PC-3 (cell line): ENCODE results near the gene TACC2. TPM values are rescaled to one million over a fixed set of nuclear protein-coding genes. Genes with fewer than 3 reads are reported as not detected.
A peak's percentile ranks its signal among the peaks of the same experiment; 100 is the strongest.

Experiments
- ATAC-seq: fragments of 200-7000 bp; cut with Tn5 transposase; 2 replicates; pipeline ENCODE4 v1.9.1; 2020; ENCODE audit warnings: mild to moderate bottlenecking, moderate library complexity
- BruUV-seq: library from RNA; stranded (reverse); fragments of 400-500 nt; replicated peaks from 2 replicates; lab custom pipeline; 2021; lab: Mats Ljungman, UMichigan
- CTCF ChIA-PET: fragments of 300-600 bp; sonication (Branson Sonifier 250); formaldehyde crosslinking; loops from one replicate; lab custom pipeline; 2022; ENCODE audit warnings: antibody characterized with exemption; lab: Charles Lee
- POLR2A ChIA-PET: fragments of 300-600 bp; sonication (Branson Sonifier 250); formaldehyde crosslinking; loops from one replicate; lab custom pipeline; 2022; ENCODE audit warnings: antibody characterized with exemption; ENCODE audit not compliant: unreplicated experiment; lab: Charles Lee
- DNase-seq: peaks from one replicate; pipeline ENCODE4 v3.0.0-alpha.2; 2015
- H2AFZ ChIP-seq: fragments of 300-600 bp; sonication (generic); 2 replicates; pipeline ENCODE4 v1.6.0; 2016; ENCODE audit warnings: antibody characterized with exemption, low read length
- H3F3A ChIP-seq: fragments of 300-600 bp; sonication (generic); one replicate; pipeline ENCODE4 v1.6.0; 2017; ENCODE audit warnings: antibody characterized with exemption, low read length, control low read depth, mild to moderate bottlenecking; ENCODE audit not compliant: unreplicated experiment
- H3K27ac ChIP-seq: fragments of 300-600 bp; sonication (generic); 2 replicates; pipeline ENCODE4 v1.5.1; 2016; ENCODE audit warnings: mild to moderate bottlenecking, low read length
- H3K27me3 ChIP-seq: fragments of 300-600 bp; sonication (generic); 2 replicates; pipeline ENCODE4 v1.6.1; 2016; ENCODE audit warnings: low read length, mixed read lengths
- H3K36me3 ChIP-seq: fragments of 300-600 bp; sonication (generic); 2 replicates; pipeline ENCODE4 v1.6.1; 2016; ENCODE audit warnings: low read depth, mixed run types, low read length, mixed read lengths
- H3K4me1 ChIP-seq: fragments of 300-600 bp; sonication (generic); 2 replicates; pipeline ENCODE4 v1.5.1; 2016; ENCODE audit warnings: low read length; ENCODE audit not compliant: insufficient read depth
- H3K4me2 ChIP-seq: fragments of 300-600 bp; sonication (generic); 2 replicates; pipeline ENCODE4 v1.6.0; 2016; ENCODE audit warnings: low read length
- H3K4me3 ChIP-seq: fragments of 300-600 bp; sonication (generic); 2 replicates; pipeline ENCODE4 v1.5.1; 2016; ENCODE audit warnings: mild to moderate bottlenecking, low read length, mixed read lengths
- H3K79me2 ChIP-seq: fragments of 300-600 bp; sonication (generic); 2 replicates; pipeline ENCODE4 v1.6.1; 2017; ENCODE audit warnings: low read length, mixed read lengths
- H3K9ac ChIP-seq: fragments of 300-600 bp; sonication (generic); 2 replicates; pipeline ENCODE4 v1.6.0; 2016; ENCODE audit warnings: mild to moderate bottlenecking, low read length
- H3K9me2 ChIP-seq: fragments of 300-600 bp; sonication (generic); replicated peaks from 2 replicates; pipeline ENCODE4 v1.6.1; 2016; ENCODE audit warnings: mixed run types, low read length, mixed read lengths
- H3K9me3 ChIP-seq: fragments of 300-600 bp; sonication (generic); 2 replicates; pipeline ENCODE4 v1.6.1; 2016; ENCODE audit warnings: low read length, mixed read lengths
- H4K20me1 ChIP-seq: fragments of 300-600 bp; sonication (generic); 2 replicates; pipeline ENCODE4 v1.6.1; 2016; ENCODE audit warnings: low read length, mixed read lengths
- EZH2 ChIP-seq: fragments of 300-600 bp; sonication (generic); IDR thresholded peaks from one replicate; pipeline ENCODE4 v1.6.1; 2017; ENCODE audit warnings: antibody characterized with exemption, mild to moderate bottlenecking, low read length; ENCODE audit not compliant: unreplicated experiment
- EZH2phosphoT487 ChIP-seq: fragments of 300-600 bp; sonication (generic); IDR thresholded peaks from 2 replicates; pipeline ENCODE4 v1.6.1; 2018; ENCODE audit warnings: mild to moderate bottlenecking, antibody characterized with exemption, low read length, borderline replicate concordance
- intact Hi-C: fragments of 100-400 bp; cut with micrococcal nuclease; formaldehyde crosslinking; loops from 2 replicates; pipeline ENCODE4 v1.9.0; 2023
- total RNA-seq: library from RNA; depleted of rRNA; stranded (reverse); fragments of >200 nt; gene quantifications from 2 replicates; pipeline ENCODE4 v1.2.3, GENCODE V29; 2014
- TF ChIP-seq, protein P1 (sequence below): fragments of 300-600 bp; sonication (generic); conservative IDR thresholded peaks from 2 replicates; pipeline ENCODE4 v1.5.1; 2017; ENCODE audit warnings: antibody characterized with exemption, low read depth, mild to moderate bottlenecking, low read length

TACC2 gene
- total RNA-seq, 1 experiment from 2014 or later = 31.7 TPM

DNA sequence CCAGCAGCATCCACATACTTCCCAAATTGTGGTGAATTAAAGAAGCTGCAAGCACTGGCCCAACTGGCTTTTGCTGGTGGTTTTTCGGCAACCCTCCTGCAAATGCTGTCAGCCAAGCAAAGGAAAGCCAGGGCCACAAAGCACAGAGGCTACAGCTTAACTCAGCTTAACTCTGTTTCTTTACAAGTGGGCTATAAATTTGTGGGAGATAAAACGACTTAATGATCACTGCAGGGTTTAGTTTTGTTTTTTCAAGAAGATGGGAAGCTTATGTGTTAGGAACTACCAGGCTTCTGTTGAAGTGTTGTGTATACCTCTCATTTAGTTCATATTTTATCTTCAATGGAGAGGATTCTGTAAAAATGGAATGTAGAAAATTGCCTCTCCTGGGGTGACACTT lies 110.6 kb downstream of the TACC2 start:
- Histone ChIP-seq H3K36me3 (no peaks in the 10 kb centered on the region), H3K4me2 (no peak overlapping the region), H2AFZ (no peak overlapping the region), H3K27me3 (no peaks in the 10 kb centered on the region), H3K27ac (no peak overlapping the region), H3K9me2 (no peaks in the 10 kb centered on the region), H3K4me1 (peaks cover 14% of the 10 kb centered on the region), H3K79me2 (no peaks in the 10 kb centered on the region), H3K9me3 (no peaks in the 10 kb centered on the region), H3F3A (no peaks in the 10 kb centered on the region), H4K20me1 (no peaks in the 10 kb centered on the region), H3K9ac (no peak overlapping the region), H3K4me3 (no peak overlapping the region)
- TF ChIP-seq EZH2 = no peak
- TF ChIP-seq, protein P1, sequence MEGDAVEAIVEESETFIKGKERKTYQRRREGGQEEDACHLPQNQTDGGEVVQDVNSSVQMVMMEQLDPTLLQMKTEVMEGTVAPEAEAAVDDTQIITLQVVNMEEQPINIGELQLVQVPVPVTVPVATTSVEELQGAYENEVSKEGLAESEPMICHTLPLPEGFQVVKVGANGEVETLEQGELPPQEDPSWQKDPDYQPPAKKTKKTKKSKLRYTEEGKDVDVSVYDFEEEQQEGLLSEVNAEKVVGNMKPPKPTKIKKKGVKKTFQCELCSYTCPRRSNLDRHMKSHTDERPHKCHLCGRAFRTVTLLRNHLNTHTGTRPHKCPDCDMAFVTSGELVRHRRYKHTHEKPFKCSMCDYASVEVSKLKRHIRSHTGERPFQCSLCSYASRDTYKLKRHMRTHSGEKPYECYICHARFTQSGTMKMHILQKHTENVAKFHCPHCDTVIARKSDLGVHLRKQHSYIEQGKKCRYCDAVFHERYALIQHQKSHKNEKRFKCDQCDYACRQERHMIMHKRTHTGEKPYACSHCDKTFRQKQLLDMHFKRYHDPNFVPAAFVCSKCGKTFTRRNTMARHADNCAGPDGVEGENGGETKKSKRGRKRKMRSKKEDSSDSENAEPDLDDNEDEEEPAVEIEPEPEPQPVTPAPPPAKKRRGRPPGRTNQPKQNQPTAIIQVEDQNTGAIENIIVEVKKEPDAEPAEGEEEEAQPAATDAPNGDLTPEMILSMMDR = no peak
- no peak for TF ChIP-seq EZH2phosphoT487
- POLR2A ChIA-PET = no interaction called here
- DNase-seq (no peak), ATAC-seq (no peak)
- no TSS peak for BruUV-seq
- CTCF ChIA-PET = no interaction called here
- intact Hi-C loops = no loop called here

DNA sequence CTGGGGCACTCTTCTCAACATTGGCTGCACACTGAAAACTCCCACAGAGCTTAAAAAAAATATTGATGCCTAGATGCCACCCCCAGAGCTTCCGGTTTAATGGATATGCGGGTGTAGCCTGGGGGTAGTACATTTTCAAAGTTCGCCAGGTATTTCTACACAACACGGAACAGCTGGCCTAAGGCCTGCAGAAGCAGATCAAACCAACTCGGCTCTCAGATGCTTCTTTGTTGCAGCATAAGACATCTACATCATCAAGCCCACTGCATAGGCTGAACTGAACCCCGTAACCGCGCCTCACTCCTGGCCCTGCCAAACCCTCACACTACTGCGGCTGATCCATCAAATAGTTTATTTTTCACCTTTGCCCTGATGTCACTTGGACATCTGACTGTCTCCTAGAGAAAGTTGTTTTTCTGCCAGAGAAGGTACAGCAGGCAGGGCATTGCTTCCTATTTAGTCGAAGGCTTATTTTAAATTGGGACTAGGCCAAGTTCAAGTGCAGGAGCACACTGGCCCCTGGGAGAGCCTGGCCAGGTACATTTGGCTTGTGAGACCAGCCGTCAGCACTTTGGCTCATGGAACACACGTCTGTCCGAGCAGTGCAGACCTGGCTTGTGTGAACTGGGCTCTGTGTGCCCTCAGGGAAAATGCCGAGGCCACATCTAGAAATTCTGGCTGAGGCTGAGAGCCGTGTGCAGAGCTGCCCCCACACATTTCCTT lies 113.3 kb downstream of the TACC2 start:
- Histone ChIP-seq H3K36me3 (no peaks in the 10 kb centered on the region), H3K79me2 (no peaks in the 10 kb centered on the region), H3K27ac (peak overlapping the region; percentile 98), H3K27me3 (no peaks in the 10 kb centered on the region), H3K4me2 (peak overlapping the region; percentile 63), H3K4me3 (peak overlapping the region; percentile 7; the same call in 1 of the 2 replicates), H3K9me2 (no peaks in the 10 kb centered on the region), H3K9me3 (no peaks in the 10 kb centered on the region), H2AFZ (no peak overlapping the region), H3F3A (no peaks in the 10 kb centered on the region), H3K4me1 (peaks cover 14% of the 10 kb centered on the region), H3K9ac (peak overlapping the region; percentile 84), H4K20me1 (no peaks in the 10 kb centered on the region)
- TSS peak; percentile 97 for BruUV-seq
- intact Hi-C loops = loop anchor here (2.0 kb wide), 1 partner anchor 40 kb away; no protein-coding TSS in a partner anchor
- no peak for TF ChIP-seq EZH2
- TF ChIP-seq, protein P1 = no peak
- no peak for TF ChIP-seq EZH2phosphoT487
- CTCF ChIA-PET = no interaction called here
- ATAC-seq = peak; percentile 46
- DNase-seq = peak; percentile 24
- POLR2A ChIA-PET = interaction anchor here (0.8 kb wide), 1 partner anchor 41 kb away, joined by 12 read pairs; no protein-coding TSS in a partner anchor

DNA sequence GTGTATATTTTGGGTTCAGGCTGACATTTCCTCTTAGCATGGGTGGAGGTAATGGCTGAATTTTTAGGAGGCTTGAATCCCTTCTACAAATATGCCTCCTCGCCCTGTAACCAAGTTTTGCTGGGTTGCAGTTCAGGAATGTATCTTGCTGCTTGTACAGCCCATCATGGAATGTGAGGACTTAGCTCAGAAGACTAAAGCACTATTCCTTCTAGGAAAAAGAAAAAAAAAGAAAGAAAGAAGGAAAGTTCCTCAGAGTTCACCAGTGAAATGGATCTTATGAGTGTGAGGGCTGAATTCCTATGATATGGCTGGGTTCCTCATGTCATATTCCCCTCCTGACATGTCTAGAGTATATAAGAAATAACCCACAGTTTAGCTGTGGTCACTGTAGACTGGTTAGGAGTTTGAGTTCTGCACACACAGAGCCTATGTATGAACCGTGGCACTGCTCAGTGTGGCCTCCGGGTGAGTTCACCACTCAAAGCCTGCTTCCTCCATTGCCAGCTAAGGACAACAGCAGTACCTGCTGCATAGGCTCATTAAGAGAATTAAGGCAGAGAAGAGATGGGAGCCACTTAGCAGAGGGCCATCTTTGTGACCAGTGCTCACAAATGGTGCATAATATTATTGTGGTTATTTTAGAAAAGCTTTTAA lies 114.0 kb downstream of the TACC2 start:
- Histone ChIP-seq H2AFZ (no peak overlapping the region), H3K27me3 (no peaks in the 10 kb centered on the region), H4K20me1 (no peaks in the 10 kb centered on the region), H3F3A (no peaks in the 10 kb centered on the region), H3K79me2 (no peaks in the 10 kb centered on the region), H3K27ac (peak overlapping the region; percentile 98), H3K4me2 (peak overlapping the region; percentile 63), H3K4me3 (no peak overlapping the region; the same call in 1 of the 2 replicates), H3K9ac (peak overlapping the region; percentile 84), H3K9me3 (no peaks in the 10 kb centered on the region), H3K4me1 (peaks cover 14% of the 10 kb centered on the region), H3K36me3 (no peaks in the 10 kb centered on the region), H3K9me2 (no peaks in the 10 kb centered on the region)
- ATAC-seq = no peak
- CTCF ChIA-PET = no interaction called here
- intact Hi-C loops = loop anchor here (2.0 kb wide), 1 partner anchor 40 kb away; no protein-coding TSS in a partner anchor
- POLR2A ChIA-PET = no interaction called here
- no peak for DNase-seq
- TF ChIP-seq, protein P1 = no peak
- TF ChIP-seq EZH2phosphoT487 = no peak
- no peak for TF ChIP-seq EZH2
- BruUV-seq = no TSS peak
